Measurements from ENCODE around the gene TMEM165.
"Not testable (repeated sequence)": the region's sequence is repeated elsewhere in the genome, so short reads cannot be mapped to it uniquely, and the experiment has no call there.

TMEM165 gene

DNA sequence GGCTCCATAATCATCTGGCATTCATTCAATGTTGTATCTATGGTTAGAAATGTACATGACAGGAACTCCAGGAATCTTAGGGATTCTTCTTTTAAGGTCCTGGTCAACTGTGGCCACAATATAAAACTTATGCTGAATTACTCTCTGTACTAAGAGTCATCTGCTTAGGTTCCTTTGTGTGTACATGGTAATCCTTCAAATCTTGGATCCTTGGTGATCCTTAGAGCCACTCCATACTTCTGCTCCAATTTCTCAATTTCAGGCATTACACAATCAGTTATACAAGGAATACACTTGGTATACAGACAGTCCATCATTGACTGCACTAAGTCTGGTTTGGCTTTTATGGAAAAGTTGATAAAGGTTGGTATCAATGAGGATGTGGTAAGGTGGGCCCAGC is 43.9 kb upstream of the TMEM165 start:
- no peak for DNase-seq (ENCODE audit: low read depth)
- no peak for TF ChIP-seq CTCF (IDR thresholded peaks at IDR 0.05; ENCODE audit: control insufficient read depth, insufficient read depth, low read depth, low read length, missing control alignments)
- H3K4me3 ChIP-seq (ENCODE audit: control insufficient read depth, low read depth, low read length): no peak overlapping the region

DNA sequence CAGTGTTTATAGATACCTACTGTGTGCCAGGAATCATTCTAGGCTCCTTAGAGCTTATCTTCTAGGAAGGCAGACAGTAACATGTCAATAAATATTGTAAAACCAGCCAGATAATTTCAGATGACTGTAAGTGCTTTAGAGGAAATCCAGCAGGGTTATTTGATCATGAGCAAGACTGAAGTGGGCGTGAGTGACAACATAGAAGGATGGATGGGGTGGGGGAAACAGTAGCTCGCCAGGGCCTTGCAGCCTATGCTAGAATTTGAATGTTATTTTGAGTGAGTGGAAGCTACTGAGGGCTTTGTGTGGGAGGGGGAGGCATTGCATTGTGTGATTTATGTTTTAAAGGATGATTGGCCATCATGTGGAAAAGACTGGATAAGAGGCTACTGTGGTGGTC is 43.0 kb upstream of the TMEM165 start:
- H3K4me3 ChIP-seq (ENCODE audit: control insufficient read depth, low read depth, low read length): no peak overlapping the region
- TF ChIP-seq CTCF (IDR thresholded peaks at IDR 0.05; ENCODE audit: control insufficient read depth, insufficient read depth, low read depth, low read length, missing control alignments): no peak
- DNase-seq (ENCODE audit: low read depth): no peak

DNA sequence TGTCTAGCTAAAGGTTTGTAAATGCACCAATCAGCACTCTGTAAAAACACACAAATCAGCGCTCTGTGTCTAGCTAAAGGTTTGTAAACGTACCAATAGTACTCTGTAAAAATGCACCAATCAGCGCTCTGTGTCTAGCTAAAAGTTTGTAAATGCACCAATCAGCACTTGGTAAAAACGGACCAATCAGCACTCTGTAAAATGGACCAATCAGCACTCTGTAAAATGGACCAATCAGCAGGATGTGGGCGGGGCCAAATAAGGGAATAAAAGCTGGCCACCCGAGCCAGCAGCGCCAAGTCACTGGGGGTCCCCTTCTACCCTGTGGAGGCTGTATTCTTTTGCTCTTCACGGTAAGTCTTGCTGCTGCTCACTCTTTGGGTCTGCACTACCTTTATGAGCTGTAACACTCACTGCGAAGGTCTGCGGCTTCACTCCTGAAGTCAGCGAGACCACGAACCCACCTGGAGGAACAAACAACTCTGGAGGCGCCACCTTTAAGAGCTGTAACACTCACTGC is 42.5 kb upstream of the TMEM165 start:
- not testable (repeated sequence) for H3K4me3 ChIP-seq (ENCODE audit: control insufficient read depth, low read depth, low read length); DNase-seq (ENCODE audit: low read depth)

DNA sequence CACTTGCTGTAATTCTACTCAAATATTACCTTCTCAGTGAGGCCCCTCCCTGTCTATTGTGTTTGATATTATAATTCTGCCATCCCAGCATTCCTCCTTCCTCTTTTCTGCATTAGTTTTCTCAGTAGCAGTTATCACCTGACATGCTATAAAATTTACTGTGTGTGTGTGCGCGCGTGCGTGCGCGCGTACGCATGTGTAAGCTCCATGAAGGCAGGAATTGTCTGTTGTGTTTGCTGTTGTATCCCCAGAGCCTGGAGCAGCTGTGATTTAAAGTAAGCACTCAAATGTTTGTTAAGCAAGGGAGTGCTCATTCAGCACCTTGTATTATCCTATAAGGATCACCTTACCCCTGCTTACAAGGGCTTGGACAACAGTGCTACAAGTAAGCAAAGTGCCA is 41.1 kb upstream of the TMEM165 start:
- no peak for TF ChIP-seq CTCF (IDR thresholded peaks at IDR 0.05; ENCODE audit: control insufficient read depth, insufficient read depth, low read depth, low read length, missing control alignments)
- no peak overlapping the region for H3K4me3 ChIP-seq (ENCODE audit: control insufficient read depth, low read depth, low read length)
- no peak for DNase-seq (ENCODE audit: low read depth)

- no peak for DNase-seq (ENCODE audit: low read depth)
- no peak overlapping the region for H3K4me3 ChIP-seq (ENCODE audit: control insufficient read depth, low read depth, low read length)
- TF ChIP-seq CTCF (IDR thresholded peaks at IDR 0.05; ENCODE audit: control insufficient read depth, insufficient read depth, low read depth, low read length, missing control alignments): no peak
Measured at GRCh38 chr4:55355555-55355954, 40.2 kb upstream of the TMEM165 start.

- TF ChIP-seq CTCF (IDR thresholded peaks at IDR 0.05; ENCODE audit: control insufficient read depth, insufficient read depth, low read depth, low read length, missing control alignments): no peak
- no peak overlapping the region for H3K4me3 ChIP-seq (ENCODE audit: control insufficient read depth, low read depth, low read length)
- no peak for DNase-seq (ENCODE audit: low read depth)
Measured at GRCh38 chr4:55356991-55357461, 38.7 kb upstream of the TMEM165 start.

DNA sequence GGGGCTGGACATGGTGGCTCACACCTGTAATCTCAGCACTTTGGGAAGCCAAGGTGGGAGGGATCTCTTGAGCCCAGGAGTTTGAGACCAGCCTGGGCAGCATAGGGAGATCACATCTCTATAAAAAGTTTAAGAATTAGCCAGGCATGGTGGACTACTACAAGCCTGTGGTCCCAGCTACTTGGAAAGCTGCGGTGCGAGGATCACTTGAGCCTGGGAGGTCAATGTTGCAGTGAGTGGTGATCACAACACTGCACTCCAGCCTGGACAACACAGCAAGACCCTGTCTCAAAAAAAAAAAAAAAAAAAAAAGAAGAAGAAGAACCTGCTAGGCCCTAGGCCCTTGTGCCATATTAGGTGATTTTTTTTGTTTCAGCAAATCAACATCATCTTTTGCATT is 37.5 kb upstream of the TMEM165 start:
- H3K4me3 ChIP-seq (ENCODE audit: control insufficient read depth, low read depth, low read length): no peak overlapping the region

More for the DNA sequence above, 37.5 kb upstream of the TMEM165 start:
- no peak for DNase-seq (ENCODE audit: low read depth)
- TF ChIP-seq CTCF (IDR thresholded peaks at IDR 0.05; ENCODE audit: control insufficient read depth, insufficient read depth, low read depth, low read length, missing control alignments): no peak

Measured in AG09309 (cell line).